WTC11 (cell line): ENCODE measurements around the gene FAM20C. TPM values are rescaled to one million over a fixed set of nuclear protein-coding genes. Genes with fewer than 3 reads are reported as not detected.
A peak's percentile ranks its signal among the peaks of the same experiment; 100 is the strongest.

Experiments used
- ATAC-seq: fragments of 200-7000 bp; cut with Tn5 transposase; 2 replicates; pipeline ENCODE4 v1.10.0; 2021; ENCODE audit warnings: mild to moderate bottlenecking, moderate library complexity
- CTCF ChIA-PET: fragments of 300-600 bp; sonication (Branson Sonifier 250); formaldehyde crosslinking; loops from one replicate; lab custom pipeline; 2021; ENCODE audit warnings: antibody characterized with exemption; lab: Charles Lee
- POLR2A ChIA-PET: fragments of 350-600 bp; sonication (Branson Sonifier 250); formaldehyde crosslinking; loops from one replicate; lab custom pipeline; 2021; ENCODE audit warnings: antibody characterized with exemption; lab: Charles Lee
- DNase-seq: peaks from one replicate; pipeline ENCODE4 v3.0.0; 2021; ENCODE audit warnings: low spot score
- H3K27ac Mint-ChIP-seq: 2 replicates; pipeline ENCODE4 v1.8.0; 2021; ENCODE audit warnings: mixed read lengths
- H3K27me3 Mint-ChIP-seq: 2 replicates; pipeline ENCODE4 v1.8.0; 2021; ENCODE audit warnings: low read depth, mild to moderate bottlenecking, moderate library complexity, mixed read lengths
- H3K36me3 Mint-ChIP-seq: 2 replicates; pipeline ENCODE4 v1.8.0; 2021; ENCODE audit warnings: mixed read lengths
- H3K4me1 Mint-ChIP-seq: 2 replicates; pipeline ENCODE4 v1.8.0; 2022; ENCODE audit warnings: mixed read lengths
- H3K4me3 Mint-ChIP-seq: 2 replicates; pipeline ENCODE4 v1.8.0; 2021; ENCODE audit warnings: mild to moderate bottlenecking, moderate library complexity, mixed read lengths
- H3K9me3 Mint-ChIP-seq: 2 replicates; pipeline ENCODE4 v1.8.0; 2021; ENCODE audit warnings: mixed read lengths
- EMX1 ChIP-seq: fragments of 250-450 bp; sonication (Bioruptor Pico); IDR thresholded peaks from 2 replicates; pipeline ENCODE4 v1.8.0; 2021; ENCODE audit warnings: mild to moderate bottlenecking
- HMGA2 ChIP-seq: fragments of 250-450 bp; sonication (Bioruptor Pico); IDR thresholded peaks from 2 replicates; pipeline ENCODE4 v1.4.0; 2021; ENCODE audit warnings: mild to moderate bottlenecking, moderate library complexity
- NFYB ChIP-seq: sonication (generic); formaldehyde crosslinking; conservative IDR thresholded peaks from 2 replicates; pipeline ENCODE4 v1.8.0; 2022; ENCODE audit warnings: low read depth, missing genetic modification reagents
- NR2C2 ChIP-seq: sonication (generic); formaldehyde crosslinking; IDR thresholded peaks from 2 replicates; pipeline ENCODE4 v1.8.0; 2022; ENCODE audit warnings: mild to moderate bottlenecking, missing genetic modification reagents
- OVOL2 ChIP-seq: fragments of 250-450 bp; sonication (Bioruptor Pico); IDR thresholded peaks from 2 replicates; pipeline ENCODE4 v1.9.0; 2021; ENCODE audit warnings: mild to moderate bottlenecking, borderline replicate concordance
- SP1 ChIP-seq: sonication (generic); formaldehyde crosslinking; conservative IDR thresholded peaks from 2 replicates; pipeline ENCODE4 v1.8.1; 2022; ENCODE audit warnings: missing genetic modification reagents
- ZNF317 ChIP-seq: sonication (generic); formaldehyde crosslinking; IDR thresholded peaks from 2 replicates; pipeline ENCODE4 v1.8.1; 2023; ENCODE audit warnings: low read depth, mild to moderate bottlenecking, moderate library complexity, missing genetic modification reagents, borderline replicate concordance
- ZNF423 ChIP-seq: fragments of 250-450 bp; sonication (Bioruptor Pico); IDR thresholded peaks from 2 replicates; pipeline ENCODE4 v2.1.2; 2022; ENCODE audit warnings: mild to moderate bottlenecking, moderate library complexity
- total RNA-seq: library from RNA; stranded (reverse); gene quantifications from 3 replicates; pipeline ENCODE4 v1.2.3, GENCODE V29; 2021
- TF ChIP-seq, protein P1 (sequence below): sonication (generic); formaldehyde crosslinking; IDR thresholded peaks from 2 replicates; pipeline ENCODE4 v1.8.0; 2022; ENCODE audit warnings: mild to moderate bottlenecking, missing genetic modification reagents
- TF ChIP-seq, protein P2 (sequence below): sonication (generic); formaldehyde crosslinking; IDR thresholded peaks from 2 replicates; pipeline ENCODE4 v1.8.1; 2022; ENCODE audit warnings: mild to moderate bottlenecking, moderate library complexity, missing genetic modification reagents
- TF ChIP-seq, protein P3 (sequence below): sonication (generic); formaldehyde crosslinking; IDR thresholded peaks from 2 replicates; pipeline ENCODE4 v1.8.1; 2022; ENCODE audit warnings: mild to moderate bottlenecking, missing genetic modification reagents, moderate library complexity, borderline replicate concordance
- TF ChIP-seq, protein P4 (sequence below): fragments of 200-600 bp; IDR thresholded peaks from 2 replicates; pipeline ENCODE4 v1.8.0; 2022; ENCODE audit warnings: antibody characterized with exemption
- TF ChIP-seq, protein P5 (sequence below): sonication (generic); formaldehyde crosslinking; IDR thresholded peaks from 2 replicates; pipeline ENCODE4 v1.8.1; 2023; ENCODE audit warnings: mild to moderate bottlenecking, missing genetic modification reagents, borderline replicate concordance

The FAM20C gene
- total RNA-seq, 1 experiment from 2014 or later = 64.9 TPM

DNA sequence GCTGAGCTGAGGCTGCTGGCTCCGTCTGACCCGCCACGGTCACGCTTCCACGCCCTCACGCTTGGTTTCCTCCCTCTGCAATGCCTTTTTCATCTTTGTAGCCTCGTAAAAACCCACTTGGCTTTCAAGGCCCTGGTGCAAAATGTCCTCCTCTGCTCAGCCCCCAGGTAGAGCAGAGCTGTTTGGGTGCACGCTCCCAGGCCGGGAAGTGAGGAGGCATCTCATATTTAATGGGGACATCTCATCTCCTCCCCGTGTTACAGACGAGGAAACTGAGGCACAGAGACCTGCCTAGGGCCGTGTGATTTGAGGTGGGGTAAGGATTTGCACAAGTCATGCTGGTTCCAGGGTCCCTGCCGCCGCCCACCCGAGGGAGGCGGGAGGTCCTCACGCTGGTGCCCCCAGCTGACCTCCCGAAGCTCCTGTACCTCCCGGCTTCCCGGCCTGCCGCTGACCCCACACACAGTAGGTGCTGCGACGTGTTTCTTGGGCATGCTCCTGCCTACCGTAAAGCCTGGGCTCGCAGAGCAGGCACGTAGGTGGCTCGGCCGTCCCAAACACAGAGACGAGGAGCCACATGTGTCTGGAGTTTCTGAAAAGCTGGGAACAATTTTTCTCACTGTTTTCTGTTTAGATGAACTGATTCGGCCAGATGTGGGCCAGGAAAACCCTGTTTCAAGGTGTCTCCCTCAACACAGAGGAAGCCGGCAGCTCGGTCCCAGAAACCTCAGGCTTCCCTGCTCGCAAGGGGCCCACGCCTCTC, 109.1 kb downstream of the FAM20C start:
- CTCF ChIA-PET = interaction anchor here (1.8 kb wide), 1 partner anchor 20 kb away, joined by 6 read pairs; no protein-coding TSS in a partner anchor
- ATAC-seq = no peak
- Mint-ChIP-seq H3K9me3 (peaks cover 9% of the 10 kb centered on the region), H3K27me3 (no peaks in the 10 kb centered on the region), H3K36me3 (peaks cover 3% of the 10 kb centered on the region; the same call in 1 of the 2 replicates), H3K4me1 (no peaks in the 10 kb centered on the region), H3K4me3 (no peak overlapping the region), H3K27ac (no peak overlapping the region)
- POLR2A ChIA-PET = no interaction called here
- DNase-seq = no peak
- TF ChIP-seq HMGA2 (CRISPR knock-in tag) (no peak), ZNF423 (CRISPR knock-in tag) (no peak), ZNF317 (CRISPR knock-in tag) (no peak)

DNA sequence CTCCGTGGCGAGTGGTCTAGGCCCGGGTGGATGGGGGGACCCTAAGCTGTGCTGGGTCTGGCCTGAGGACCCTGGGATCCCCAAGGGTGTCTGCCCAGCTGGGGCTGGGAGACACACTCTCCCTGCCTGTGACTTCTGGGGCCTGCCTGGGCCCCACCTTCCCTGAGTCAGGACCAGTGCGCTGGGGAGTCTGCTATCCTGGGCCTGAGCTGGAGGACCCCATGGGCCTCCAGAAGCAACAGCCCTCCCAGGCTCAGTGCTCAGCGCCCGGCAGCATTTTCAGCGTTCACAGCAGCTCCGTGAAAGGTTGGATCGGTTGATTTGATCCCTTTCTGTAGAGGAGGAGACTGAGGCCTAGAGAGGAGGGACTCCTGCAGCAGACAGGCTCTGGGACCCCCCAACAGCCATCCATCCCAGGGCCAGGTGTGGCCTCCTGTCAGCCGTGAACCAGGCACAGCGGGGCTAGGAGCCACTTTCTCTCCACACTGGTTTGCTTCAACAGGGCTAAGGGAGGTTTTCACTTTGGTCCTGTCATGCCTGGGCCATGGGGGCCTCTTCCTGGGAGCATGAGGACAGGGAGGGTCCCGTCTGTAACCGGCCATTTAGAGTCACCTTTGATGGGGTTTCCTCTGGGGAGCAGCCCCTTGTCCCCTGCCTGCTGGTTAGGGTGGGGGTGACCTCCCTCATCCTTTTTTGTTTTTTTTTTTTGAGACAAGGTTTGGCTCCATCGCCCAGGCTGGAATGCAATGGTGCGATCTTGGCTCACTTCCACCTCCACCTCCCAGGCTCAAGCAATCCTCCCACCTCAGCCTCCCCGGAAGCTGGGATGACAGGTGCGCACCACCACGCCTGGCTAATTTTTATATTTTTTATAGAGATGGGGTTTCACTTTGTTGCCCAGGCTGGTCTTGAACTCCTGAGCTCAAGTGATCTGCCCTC, 110.0 kb downstream of the FAM20C start:
- Mint-ChIP-seq H3K36me3 (peaks cover 3% of the 10 kb centered on the region; the same call in 1 of the 2 replicates), H3K27me3 (no peaks in the 10 kb centered on the region), H3K9me3 (peaks cover 13% of the 10 kb centered on the region), H3K27ac (no peak overlapping the region), H3K4me3 (no peak overlapping the region), H3K4me1 (no peaks in the 10 kb centered on the region)
- TF ChIP-seq NR2C2 (CRISPR knock-in tag) = no peak
- TF ChIP-seq, protein P1, sequence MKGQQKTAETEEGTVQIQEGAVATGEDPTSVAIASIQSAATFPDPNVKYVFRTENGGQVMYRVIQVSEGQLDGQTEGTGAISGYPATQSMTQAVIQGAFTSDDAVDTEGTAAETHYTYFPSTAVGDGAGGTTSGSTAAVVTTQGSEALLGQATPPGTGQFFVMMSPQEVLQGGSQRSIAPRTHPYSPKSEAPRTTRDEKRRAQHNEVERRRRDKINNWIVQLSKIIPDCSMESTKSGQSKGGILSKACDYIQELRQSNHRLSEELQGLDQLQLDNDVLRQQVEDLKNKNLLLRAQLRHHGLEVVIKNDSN (CRISPR knock-in tag) = no peak
- TF ChIP-seq, protein P2, sequence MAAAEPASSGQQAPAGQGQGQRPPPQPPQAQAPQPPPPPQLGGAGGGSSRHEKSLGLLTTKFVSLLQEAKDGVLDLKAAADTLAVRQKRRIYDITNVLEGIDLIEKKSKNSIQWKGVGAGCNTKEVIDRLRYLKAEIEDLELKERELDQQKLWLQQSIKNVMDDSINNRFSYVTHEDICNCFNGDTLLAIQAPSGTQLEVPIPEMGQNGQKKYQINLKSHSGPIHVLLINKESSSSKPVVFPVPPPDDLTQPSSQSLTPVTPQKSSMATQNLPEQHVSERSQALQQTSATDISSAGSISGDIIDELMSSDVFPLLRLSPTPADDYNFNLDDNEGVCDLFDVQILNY = no peak
- ChIA-PET POLR2A (no interaction called here), CTCF (interaction anchor here (1.8 kb wide), 1 partner anchor 19 kb away, joined by 6 read pairs; no protein-coding TSS in a partner anchor)
- ATAC-seq = no peak
- peak; percentile 8 for DNase-seq

DNA sequence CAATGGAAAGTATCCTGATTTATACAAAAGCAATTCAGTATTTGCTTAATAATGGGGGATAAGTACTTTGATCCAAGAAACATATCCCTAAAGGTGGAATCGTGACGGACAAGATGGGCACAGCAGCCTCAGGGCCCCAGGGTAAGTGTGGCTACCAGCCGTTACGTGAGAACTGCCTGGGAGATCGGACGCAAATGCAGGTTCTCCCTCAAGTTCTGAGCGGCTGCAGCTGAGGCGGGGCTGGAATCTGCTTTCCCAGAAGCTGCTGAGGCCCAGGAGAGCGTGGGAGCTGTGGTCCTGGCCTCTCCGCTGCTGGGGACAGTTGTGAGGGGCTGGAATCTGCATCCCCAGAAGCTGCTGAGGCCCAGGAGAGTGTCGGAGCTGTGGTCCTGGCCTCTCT, 111.1 kb downstream of the FAM20C start:
- no peak overlapping the region for H3K27ac Mint-ChIP-seq
- TF ChIP-seq, protein P3, sequence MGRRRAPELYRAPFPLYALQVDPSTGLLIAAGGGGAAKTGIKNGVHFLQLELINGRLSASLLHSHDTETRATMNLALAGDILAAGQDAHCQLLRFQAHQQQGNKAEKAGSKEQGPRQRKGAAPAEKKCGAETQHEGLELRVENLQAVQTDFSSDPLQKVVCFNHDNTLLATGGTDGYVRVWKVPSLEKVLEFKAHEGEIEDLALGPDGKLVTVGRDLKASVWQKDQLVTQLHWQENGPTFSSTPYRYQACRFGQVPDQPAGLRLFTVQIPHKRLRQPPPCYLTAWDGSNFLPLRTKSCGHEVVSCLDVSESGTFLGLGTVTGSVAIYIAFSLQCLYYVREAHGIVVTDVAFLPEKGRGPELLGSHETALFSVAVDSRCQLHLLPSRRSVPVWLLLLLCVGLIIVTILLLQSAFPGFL (CRISPR knock-in tag) = no peak
- TF ChIP-seq, all 79 proteins: peak for 0
- H3K27me3 Mint-ChIP-seq = no peaks in the 10 kb centered on the region; the same call in 1 of the 2 replicates
- POLR2A ChIA-PET = interaction anchor here (0.6 kb wide), 1 partner anchor 13 kb away, joined by 6 read pairs; no protein-coding TSS in a partner anchor
- peak; percentile 10 for DNase-seq
- H3K36me3 Mint-ChIP-seq = peaks cover 3% of the 10 kb centered on the region; the same call in 1 of the 2 replicates
- H3K4me3 Mint-ChIP-seq = no peak overlapping the region
- H3K4me1 Mint-ChIP-seq = no peaks in the 10 kb centered on the region
- no peak for ATAC-seq
- H3K9me3 Mint-ChIP-seq = peaks cover 23% of the 10 kb centered on the region
- CTCF ChIA-PET = interaction anchor here (1.8 kb wide), 1 partner anchor 18 kb away, joined by 6 read pairs; no protein-coding TSS in a partner anchor

DNA sequence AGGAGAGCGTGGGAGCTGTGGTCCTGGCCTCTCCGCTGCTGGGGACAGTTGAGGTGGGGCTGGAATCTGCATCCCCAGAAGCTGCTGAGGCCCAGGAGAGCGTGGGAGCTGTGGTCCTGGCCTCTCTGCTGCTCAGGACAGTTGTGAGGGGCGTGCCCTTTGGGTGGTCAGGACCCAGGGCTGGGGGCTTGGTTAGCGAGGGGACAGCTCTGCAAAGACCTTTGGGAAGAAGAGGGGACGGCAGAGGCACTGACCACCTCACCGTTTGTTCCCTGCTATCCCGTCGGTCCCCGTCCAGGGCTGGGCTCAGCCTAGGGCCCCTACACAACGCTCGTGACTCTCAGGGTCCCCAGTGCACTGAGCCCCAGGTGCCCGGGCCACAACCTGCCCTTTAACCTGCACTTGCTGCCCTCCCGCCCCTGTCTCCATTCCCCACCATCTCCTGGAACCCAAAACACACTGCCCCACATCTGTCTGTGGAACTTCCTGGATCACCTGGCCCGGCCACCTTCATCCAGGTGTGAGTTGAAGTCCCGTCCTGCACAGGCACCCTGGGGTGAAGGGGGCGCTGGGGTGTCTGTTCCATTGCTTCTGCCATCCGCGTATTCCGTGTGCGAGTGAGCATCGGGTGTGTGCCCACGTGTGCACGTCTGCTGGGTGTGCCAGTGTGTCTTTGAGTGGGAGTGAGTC, 111.7 kb downstream of the FAM20C start:
- ChIA-PET POLR2A (interaction anchor here (0.6 kb wide), 2 partner anchors 12 to 391 kb away, joined by 6 read pairs; no protein-coding TSS in a partner anchor), CTCF (no interaction called here)
- Mint-ChIP-seq H3K9me3 (peaks cover 23% of the 10 kb centered on the region), H3K4me1 (no peaks in the 10 kb centered on the region), H3K27me3 (no peaks in the 10 kb centered on the region; the same call in 1 of the 2 replicates), H3K27ac (no peak overlapping the region), H3K4me3 (no peak overlapping the region), H3K36me3 (peaks cover 3% of the 10 kb centered on the region; the same call in 1 of the 2 replicates)
- ATAC-seq (no peak), DNase-seq (peak; percentile 6)
- TF ChIP-seq NFYB (CRISPR knock-in tag) (no peak), SP1 (CRISPR knock-in tag) (no peak), OVOL2 (no peak), EMX1 (CRISPR knock-in tag) (no peak), HMGA2 (CRISPR knock-in tag) (no peak)
- TF ChIP-seq, protein P4, sequence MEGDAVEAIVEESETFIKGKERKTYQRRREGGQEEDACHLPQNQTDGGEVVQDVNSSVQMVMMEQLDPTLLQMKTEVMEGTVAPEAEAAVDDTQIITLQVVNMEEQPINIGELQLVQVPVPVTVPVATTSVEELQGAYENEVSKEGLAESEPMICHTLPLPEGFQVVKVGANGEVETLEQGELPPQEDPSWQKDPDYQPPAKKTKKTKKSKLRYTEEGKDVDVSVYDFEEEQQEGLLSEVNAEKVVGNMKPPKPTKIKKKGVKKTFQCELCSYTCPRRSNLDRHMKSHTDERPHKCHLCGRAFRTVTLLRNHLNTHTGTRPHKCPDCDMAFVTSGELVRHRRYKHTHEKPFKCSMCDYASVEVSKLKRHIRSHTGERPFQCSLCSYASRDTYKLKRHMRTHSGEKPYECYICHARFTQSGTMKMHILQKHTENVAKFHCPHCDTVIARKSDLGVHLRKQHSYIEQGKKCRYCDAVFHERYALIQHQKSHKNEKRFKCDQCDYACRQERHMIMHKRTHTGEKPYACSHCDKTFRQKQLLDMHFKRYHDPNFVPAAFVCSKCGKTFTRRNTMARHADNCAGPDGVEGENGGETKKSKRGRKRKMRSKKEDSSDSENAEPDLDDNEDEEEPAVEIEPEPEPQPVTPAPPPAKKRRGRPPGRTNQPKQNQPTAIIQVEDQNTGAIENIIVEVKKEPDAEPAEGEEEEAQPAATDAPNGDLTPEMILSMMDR = no peak
- TF ChIP-seq, protein P5, sequence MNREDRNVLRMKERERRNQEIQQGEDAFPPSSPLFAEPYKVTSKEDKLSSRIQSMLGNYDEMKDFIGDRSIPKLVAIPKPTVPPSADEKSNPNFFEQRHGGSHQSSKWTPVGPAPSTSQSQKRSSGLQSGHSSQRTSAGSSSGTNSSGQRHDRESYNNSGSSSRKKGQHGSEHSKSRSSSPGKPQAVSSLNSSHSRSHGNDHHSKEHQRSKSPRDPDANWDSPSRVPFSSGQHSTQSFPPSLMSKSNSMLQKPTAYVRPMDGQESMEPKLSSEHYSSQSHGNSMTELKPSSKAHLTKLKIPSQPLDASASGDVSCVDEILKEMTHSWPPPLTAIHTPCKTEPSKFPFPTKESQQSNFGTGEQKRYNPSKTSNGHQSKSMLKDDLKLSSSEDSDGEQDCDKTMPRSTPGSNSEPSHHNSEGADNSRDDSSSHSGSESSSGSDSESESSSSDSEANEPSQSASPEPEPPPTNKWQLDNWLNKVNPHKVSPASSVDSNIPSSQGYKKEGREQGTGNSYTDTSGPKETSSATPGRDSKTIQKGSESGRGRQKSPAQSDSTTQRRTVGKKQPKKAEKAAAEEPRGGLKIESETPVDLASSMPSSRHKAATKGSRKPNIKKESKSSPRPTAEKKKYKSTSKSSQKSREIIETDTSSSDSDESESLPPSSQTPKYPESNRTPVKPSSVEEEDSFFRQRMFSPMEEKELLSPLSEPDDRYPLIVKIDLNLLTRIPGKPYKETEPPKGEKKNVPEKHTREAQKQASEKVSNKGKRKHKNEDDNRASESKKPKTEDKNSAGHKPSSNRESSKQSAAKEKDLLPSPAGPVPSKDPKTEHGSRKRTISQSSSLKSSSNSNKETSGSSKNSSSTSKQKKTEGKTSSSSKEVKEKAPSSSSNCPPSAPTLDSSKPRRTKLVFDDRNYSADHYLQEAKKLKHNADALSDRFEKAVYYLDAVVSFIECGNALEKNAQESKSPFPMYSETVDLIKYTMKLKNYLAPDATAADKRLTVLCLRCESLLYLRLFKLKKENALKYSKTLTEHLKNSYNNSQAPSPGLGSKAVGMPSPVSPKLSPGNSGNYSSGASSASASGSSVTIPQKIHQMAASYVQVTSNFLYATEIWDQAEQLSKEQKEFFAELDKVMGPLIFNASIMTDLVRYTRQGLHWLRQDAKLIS = no peak
